HUDEP-2 (cell line): ENCODE data around the gene ZSCAN10.
"Not testable (repeated sequence)": the region's sequence is repeated elsewhere in the genome, so short reads cannot be mapped to it uniquely, and the experiment has no call there.

ENCODE experiments used
- DNase-seq, 76 experiments: peaks; one replicate each; lab custom pipeline; 2025; ENCODE audit not compliant: unreplicated experiment in 76 of 76; lab: John Stamatoyannopoulos, UW

Gene ZSCAN10

DNA sequence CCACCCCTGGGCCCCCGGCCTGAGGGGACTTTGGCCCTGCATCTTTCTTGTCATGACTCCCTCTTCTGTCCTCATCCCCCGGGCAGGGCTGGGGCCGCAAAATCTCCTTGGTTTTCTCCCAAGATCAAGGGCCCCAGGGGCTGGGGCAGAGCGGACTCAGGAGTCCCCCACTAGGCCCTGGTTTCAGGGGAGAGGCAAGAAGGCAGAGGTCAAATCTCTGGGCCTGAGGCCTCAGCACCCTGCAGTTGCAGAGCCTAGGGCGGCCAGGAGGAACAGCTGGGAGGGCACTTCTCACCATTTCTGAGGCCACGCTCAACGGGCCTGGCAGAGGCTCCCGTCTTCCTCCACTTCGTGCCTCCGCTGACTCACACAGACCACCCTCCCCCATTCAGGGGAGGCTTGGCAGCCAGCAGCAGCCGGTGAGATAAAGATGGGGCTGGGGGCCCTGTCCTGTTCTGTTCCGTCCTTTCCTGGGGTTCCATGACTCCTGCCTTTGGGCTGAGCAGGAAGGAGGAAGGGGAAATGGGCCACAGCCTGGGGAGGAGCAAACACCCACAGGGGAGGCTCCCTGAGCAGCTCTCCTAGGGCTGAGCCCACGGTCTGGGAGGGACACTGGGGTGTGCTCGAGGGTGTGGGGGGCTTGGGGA, 12.4 kb downstream of the ZSCAN10 start:
- peak in 1 of 76 experiments; percentile 1 for DNase-seq

DNA sequence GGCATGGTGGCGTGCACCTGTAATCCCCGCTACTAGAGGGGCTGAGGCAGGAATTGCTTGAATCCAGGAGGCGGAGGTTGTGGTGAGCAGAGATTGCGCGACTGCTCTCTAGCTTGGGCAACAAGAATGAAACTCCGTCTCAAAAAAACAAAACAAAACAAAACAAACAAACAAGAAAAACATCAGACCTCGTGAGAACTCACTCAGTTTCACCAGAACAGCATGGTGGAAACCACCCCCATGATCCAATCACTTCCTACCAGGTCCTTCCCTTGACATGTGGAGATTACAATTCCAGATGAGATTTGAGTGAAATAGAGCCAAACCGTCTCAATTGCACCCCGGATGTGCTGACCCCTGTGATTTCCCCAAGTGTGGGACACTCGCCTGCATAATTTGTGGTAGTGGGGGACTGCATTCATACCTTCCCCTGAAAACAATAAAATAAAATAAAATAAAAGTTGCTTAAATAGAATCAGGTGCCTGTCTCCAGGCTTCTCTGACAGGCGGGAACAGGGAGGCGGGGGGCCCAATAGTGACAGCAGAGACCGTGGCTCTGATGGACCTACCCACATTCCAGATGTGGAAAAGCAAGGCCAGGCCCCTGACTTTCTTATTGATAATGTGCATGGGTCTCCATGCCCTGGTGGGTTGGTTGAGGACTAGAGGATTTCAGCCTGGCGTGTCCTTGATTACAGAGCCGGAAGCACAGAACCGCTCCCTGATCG, 13.1 kb downstream of the ZSCAN10 start:
- no peak for DNase-seq

DNA sequence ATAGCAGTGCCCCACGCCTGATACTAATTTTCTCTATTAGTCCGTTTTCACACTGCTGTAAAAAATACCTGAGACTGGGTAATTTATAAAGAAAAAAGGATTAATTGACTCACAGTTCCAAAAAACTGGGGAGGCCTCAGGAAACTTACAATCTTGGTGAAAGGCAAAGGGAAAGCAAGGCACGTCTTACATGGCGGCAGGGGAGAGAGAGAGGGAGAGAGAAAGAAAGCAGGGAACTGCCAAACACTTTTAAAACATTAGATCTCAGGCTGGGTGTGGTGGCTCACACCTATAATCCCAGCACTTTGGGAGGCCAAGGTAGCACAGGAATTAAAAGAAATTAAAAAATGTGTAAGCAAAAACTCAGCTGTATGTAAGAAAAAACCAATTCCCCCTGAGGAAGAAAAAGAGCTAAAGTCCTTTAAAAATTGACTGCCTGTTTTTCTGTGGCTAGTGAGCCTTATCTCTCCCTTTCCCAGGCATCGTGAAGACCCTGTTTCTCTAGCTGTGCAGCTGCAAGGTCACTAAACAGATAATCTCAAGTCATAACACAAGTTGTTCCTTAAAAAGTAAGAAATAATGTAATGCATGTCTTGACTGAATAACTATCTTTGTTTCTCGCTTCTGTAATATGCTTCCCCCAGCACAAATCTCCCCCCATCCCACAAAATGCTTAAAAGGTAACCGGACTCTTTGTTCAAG, 14.0 kb downstream of the ZSCAN10 start:
- DNase-seq: no peak

DNA sequence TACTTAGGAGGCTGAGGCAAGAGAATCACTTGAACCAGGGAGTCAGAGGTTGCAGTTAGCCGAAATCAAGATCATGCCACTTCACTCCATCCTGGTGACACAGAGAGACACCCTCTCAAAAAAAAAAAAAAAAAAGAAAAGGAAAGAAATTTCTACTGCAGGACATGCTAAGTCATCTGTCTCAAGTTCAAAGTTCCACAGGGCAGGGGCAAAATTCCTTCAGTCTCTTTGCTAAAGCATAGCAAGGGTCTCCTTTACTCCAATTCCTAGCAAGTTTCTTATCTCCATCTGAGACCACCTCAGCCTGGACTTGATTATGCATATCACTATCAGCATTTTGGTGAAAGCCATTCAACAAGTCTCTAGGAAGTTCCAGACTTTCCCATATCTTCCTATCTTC, 14.6 kb downstream of the ZSCAN10 start:
- no peak for DNase-seq

DNA sequence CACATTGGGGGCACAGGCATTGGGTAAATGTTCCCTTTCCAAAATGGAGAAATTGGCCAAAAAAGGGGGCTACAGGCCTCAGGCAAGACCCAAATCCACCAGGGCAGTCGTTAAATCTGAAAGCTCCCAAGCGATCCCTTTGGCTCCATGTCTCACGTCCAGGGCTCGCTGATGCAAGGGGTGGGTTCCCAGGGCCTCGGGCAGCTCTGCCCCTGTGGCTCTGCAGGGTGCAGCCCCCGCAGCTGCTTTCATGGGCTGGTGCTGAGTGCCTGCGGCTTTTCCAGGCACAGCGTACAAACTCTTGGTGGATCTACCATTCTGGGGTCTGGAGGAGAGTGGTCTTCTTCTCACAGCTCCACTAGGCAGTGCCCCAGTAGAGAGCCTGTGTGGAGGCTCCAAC, 15.7 kb downstream of the ZSCAN10 start:
- DNase-seq: not testable (repeated sequence)

DNA sequence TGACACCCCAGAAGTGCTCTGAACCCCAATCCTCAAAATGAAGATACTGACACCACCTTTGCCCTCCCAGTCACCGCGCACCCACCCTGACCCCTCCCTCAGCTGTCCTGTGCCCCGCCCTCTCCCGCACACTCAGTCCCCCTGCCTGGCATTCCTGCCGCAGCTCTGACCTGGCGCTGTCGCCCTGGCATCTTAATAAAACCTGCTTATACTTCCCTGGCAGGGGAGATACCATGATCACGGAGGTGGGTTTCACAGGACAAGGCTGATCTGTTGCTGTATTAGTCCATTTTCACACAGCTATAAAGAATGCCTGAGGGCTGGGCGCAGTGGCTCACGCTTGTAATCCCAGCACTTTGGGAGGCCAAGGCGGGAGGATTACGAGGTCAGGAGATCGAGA, 17.1 kb downstream of the ZSCAN10 start:
- DNase-seq: not testable (repeated sequence)

DNA sequence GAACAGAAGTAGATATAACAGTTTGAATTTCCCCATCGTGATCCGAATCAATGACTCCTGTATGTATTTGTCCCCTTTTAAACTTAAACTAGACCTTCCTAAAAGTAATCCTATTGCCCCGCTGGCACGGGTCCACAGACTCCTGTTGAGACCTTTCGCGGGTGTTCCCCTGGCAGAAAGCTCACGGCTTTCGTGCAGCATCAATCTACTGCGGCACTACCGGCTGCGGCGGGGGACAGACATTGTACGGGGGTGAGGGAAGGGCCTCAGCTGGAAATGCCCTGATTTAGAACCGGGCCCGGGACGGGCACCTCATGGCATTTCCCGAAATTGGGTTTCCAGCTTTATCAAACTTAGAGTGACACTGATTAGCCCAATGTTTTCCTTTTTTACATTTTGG, 19.1 kb downstream of the ZSCAN10 start:
- no peak for DNase-seq

DNA sequence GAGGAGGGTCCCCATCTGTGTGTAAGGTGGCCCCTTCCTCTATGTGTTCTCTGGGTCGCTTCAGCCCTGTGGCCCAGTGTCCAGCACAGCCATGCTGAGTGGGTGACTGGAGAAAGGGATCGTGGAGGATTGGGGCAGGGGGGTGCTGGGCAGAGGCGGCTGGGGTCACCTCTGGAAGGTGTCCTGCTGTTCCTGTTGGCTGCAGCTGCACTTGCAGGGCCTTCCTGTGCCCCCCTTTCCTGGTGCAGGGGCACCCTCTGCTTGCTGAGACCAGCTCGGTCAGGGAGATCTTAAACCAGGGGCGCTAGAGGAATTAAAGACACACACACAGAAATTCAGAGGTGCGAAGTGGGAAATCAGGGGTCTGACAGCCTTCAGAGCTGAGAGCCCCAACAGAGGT, 22.5 kb downstream of the ZSCAN10 start:
- no peak for DNase-seq

DNA sequence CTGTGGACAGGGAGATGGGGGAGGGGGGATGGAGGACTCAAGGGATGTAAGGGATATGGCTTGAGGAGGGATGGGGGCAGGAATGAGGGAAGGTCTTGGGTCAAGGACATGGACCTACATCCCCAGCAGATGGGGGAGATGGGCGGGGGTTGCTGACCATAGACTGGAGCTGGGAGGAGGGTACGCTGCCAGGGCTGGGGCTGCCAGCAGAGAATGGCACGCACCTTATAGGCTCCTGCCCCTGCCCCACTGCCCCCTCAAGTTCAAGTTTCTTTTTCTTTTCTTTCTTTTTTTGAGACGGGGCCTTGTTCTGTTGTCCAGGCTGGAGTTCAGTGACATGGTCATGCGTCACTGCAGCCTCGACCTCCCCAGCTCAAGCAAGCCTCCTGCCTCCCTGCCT, 23.1 kb downstream of the ZSCAN10 start:
- not testable (repeated sequence) for DNase-seq

DNA sequence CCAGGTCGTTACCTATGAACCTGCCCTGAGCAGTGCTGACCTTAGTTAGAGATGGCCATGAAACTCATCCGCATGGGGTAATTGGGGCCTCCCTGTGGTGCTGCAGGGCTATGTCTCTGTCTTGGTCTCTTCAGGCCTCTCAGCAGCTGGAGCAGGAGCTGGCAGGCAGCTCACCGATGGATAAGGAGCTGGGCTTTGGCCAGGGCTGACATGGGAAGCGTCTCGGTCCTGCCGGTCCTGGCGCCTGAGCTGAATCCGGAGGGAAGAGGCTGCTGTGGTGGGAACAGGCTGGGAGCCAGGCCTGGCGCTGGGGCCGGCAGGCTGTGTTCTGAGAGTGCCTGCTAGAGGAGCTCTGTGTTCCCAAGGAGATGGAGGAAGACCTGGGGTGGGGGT, 23.6 kb downstream of the ZSCAN10 start:
- no peak for DNase-seq

DNA sequence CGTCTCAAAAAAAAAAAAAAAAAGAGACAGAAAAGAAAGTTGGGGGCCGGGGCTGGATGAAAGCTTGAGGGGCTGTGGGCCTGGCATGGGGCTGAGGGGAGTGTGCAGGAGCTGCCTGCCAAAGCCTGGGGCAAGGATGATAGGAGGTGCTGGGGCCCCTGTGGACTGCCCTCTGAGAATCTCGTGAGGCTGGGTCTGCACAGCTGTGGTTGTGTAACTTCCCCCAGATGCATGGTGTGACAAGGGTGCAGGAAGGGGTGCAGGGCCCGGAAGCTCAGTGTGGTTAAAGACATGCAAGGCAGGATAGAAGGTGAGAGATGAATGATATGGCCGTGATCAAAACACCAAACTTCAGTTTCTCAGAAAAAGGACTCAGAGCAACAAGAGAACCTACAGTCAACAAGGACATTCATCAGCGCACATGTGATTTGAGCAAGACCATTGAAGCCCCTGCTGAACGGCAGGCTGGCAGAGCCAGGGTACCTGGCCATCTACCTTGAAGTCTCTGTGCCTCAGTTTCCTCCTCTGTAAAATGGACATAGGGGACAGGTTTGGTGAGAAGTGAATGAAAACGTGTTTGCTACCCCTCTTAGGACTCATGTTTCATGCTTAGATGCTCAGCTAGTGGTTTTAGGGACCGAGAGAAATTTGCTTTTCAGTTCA, 24.1 kb downstream of the ZSCAN10 start:
- no peak for DNase-seq

DNA sequence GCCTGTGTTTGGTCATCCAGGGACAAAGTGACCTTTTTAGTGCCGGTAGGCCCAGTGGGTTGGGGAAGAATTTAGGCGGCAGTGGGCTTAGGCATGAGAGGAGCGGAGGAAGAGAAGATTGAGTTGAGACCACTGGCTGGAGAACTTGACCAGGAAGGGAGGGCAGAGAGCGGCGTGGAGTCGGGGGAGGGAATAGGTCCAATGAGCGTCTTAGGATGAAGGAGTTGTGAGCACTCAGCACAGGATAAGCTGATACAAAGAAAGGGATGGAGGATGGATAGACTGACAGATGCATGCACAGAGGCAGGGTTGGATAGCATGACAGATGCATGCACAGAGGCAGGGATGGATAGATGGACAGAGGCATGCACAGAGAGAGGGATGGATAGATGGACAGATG, 25.6 kb downstream of the ZSCAN10 start:
- no peak for DNase-seq

DNA sequence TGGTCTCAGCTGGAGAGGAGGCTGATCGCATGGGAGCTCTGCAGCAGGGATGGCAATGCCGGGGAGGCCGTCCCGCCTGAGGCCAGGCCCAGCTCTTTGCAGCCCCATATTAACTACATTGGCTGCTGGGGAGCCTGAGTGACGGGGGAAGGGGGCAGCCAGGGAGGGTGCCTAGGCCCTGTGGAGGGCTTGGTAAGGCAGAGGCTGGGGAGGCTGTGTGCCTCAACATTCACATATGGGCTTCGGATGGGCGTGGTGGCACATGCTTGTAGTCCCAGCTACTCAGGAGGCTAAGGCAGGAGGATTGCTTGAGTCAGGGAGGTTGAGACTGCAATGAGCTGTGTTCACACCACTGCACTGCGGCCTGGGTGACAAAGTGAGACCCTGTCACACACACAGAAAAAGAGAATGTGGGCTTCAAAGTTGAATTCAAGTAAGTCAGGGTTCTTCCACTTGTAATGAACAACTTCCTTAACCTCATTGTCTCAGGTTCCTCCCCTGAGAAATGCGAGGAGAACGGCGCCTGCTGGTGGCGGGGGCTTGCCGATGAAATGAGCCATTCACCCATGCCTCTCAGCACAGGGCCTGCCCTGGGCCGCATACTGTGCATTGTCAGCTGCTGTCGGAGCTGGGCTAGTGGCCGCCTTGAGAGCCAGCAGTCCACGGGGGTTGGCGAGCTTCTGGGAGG, 26.4 kb downstream of the ZSCAN10 start:
- DNase-seq: not testable (repeated sequence)

DNA sequence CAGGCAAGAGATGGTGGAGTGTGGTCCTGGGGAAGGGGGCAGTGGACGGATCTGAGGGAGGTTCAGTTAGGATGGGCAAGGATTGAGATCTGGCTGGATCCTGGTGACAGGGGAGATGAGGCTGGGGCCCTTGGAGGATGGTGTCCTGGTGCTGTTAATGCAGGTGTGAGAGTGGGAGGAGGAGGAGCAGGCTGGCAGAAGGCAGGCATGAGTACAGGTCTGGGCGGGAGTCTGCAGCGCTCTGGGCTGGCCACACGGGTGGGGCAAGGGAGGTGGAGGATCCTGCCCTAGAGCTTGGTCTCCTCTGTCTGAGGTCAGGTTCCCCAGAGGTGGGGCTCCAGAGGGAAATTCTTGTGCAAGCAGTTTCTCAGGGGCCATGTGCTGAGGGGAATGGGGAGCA, 26.9 kb downstream of the ZSCAN10 start:
- DNase-seq: not testable (repeated sequence)

DNA sequence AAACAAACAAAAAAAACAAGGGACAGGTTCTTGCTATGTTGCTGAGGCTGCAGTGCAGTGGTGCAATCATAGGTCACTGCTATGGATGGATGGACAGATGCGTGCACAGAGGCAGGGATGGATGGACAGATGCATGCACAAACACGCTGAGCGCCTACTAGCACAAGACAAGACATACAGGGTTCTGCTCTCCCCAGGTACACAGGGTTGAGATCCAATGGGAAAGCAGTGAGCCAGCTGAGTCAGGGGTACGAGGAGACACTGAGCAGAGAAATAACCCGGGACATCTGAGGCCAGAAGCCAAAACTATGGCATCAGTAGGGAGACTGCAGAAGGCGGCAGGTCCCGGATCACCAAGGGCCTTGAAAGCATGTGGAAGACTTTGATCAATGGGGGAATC, 27.4 kb downstream of the ZSCAN10 start:
- DNase-seq: no peak

DNA sequence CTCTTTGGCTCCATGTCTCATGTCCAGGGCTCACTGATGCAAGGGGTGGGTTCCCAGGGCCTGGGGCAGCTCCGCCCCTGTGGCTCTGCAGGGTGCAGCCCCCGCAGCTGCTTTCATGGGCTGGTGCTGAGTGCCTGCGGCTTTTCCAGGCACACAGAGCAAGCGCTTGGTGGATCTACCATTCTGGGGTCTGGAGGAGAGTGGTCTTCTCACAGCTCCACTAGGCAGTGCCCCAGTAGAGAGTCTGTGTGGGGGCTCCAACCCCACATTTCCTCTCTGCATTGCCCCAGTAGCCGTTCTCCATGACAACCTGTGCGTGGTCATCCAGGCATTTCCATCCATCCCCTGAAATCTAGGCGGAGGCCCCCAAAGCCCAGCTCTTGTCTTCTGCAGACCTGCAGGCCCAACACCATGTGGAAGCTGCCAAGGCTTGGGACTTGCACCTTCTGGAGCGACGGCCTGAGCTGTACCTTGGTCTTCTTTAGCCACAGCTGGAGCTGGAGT, 28.4 kb downstream of the ZSCAN10 start:
- no peak for DNase-seq

DNA sequence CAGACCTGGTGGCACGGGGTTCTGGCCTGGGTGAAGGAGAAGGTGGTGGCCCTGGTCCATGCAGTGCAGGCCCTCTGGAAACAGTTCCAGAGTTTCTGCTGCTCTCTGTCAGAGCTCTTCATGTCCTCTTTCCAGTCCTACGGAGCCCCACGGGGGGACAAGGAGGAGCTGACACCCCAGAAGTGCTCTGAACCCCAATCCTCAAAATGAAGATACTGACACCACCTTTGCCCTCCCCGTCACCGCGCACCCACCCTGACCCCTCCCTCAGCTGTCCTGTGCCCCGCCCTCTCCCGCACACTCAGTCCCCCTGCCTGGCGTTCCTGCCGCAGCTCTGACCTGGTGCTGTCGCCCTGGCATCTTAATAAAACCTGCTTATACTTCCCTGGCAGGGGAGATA, 29.9 kb downstream of the ZSCAN10 start:
- DNase-seq: not testable (repeated sequence)

DNA sequence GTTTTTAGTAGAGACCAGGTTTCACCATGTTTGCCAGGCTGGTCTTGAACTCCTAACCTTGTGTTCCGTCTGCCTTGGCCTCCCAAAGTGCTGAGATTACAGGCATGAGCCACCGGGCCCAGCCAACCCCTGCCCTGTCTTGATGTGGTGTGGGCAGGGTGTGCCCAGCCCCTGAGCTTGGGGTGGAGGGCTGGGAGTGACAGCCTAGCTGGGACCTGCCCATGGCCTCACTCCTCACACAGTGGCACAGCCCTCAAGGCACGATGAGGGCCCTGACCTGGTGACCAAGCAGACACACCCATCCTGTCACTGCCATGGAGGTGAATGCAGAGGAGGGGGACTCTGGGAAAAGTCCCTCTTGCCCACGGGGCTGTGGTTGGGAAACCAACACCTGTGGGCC, 30.6 kb downstream of the ZSCAN10 start:
- DNase-seq: no peak

DNA sequence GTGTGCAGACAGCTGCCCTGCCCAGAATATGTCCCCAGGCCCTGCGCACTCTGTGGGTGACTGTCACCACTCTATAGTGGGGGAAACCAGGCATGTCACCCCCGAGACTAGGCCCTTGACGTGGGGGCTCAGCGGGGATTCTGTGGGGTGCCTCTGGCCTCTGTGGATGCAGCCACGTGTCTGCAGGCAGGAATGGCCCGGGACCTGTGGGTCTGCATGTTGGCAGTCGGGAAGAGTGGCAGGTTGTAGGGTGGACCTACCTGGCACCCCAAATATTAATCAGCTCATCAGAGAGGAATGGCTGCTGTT, 32.7 kb downstream of the ZSCAN10 start:
- no peak for DNase-seq

DNA sequence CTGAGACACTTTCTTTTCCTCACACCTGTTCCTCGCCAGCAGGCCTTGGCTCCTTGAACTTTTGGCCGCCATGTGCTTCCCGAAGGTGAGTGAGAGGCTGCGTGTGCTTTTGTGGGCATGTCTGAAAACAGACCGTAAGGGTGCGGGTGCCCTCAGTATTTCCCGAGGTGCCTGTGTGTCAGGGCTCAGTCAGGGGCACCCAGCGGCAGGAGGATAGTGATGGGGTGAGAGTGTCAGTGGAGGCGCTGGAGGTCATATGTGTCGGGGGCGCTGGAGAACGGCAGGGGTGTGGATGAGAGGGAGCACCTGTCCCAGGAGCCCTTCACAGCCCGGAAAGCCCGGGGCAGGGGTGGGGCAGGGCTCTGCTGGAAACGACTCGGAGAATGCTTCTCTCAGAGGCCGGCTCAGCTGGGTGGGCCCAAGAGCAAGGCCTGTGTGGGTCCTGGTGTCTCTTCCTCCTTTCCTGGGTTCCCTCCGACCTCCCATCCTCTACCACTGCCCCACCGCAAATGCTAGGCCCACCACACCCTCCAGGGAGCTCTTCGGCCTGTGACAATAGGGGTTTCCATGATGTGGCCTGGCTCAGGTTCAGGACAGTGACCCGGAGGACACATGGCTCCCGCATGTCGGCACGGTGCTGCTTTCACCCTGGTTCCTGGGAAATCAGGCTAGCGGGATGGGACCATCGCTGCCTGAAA, 33.2 kb downstream of the ZSCAN10 start:
- no peak for DNase-seq
